ENCODE data around the gene NAAA. TPM values are rescaled to one million over a fixed set of nuclear protein-coding genes. Genes with fewer than 3 reads are reported as not detected.

NAAA gene
- total RNA-seq, 1 experiment from 2014 or later, result 2.7 TPM

DNA sequence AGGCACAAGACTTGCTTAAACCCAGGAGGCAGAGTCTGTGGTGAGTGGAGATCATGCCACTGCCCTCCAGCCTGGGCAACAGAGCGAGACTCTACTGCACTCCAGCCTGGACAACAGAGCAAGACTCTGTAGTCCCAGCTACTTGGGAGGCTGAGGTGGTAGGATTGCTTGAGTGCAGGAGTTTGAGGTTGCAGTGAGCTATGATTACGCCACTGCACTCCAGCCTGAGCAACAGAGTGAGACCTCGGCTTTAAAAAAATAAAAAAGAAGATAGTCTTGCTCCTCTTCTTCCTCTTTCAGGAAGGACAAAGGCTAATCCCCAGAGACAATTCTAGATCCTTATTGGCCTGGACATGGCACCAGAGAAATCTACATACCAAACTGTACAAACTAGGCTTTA lies 32.8 kb downstream of the NAAA start:
- no peak overlapping the region for H2BK15ac ChIP-seq (ENCODE audit: low read depth, low read length)
- Mint-ChIP-seq H3K4me3 (no peak overlapping the region), H3K27me3 (ENCODE audit: low read depth) (no peaks in the 10 kb centered on the region; the same call in 1 of the 2 replicates), H3K9me3 (peaks cover 33 to 36% of the 10 kb centered on the region in 2 experiments), H3K27ac (peak overlapping the region in 1 of 3 experiments; percentile 9; a peak in 2 of 7 replicates), H3K36me3 (ENCODE audit: insufficient read depth in 1 of 3, low read depth in 3 of 3) (peaks cover 17 to 36% (median 26%) of the 10 kb centered on the region in 3 experiments), H3K4me1 (peaks cover 17 to 18% of the 10 kb centered on the region in 2 experiments)
- no peak overlapping the region for H3K14ac ChIP-seq (ENCODE audit: insufficient read depth, low read length)
- H3K18ac ChIP-seq (ENCODE audit: insufficient read length, low read depth, low read length), result no peak overlapping the region
- no peak overlapping the region for H3K23ac ChIP-seq (ENCODE audit: insufficient read length, low read depth, low read length)
- WGBS (ENCODE audit: extremely low coverage, insufficient read length, low lambda C conversion rate), result no CpG with 5 or more reads among the region's 3 CpGs
- no peak overlapping the region for H3K4me2 ChIP-seq (ENCODE audit: insufficient read depth, insufficient read length, low read length)
- peaks cover 9% of the 10 kb centered on the region for H3K9me3 ChIP-seq (ENCODE audit: control insufficient read depth, low read depth, low read length)
- H4K91ac ChIP-seq (ENCODE audit: insufficient read length, low read depth, low read length), result no peak overlapping the region
- no peak overlapping the region for H3K9ac ChIP-seq (ENCODE audit: extremely low read depth, insufficient read length, low read length)
- no peaks in the 10 kb centered on the region for H3K79me1 ChIP-seq (ENCODE audit: insufficient read depth, low read depth, low read length, poor library complexity, severe bottlenecking)
- no peaks in the 10 kb centered on the region for H3K27me3 ChIP-seq (ENCODE audit: insufficient read depth, low read length)
- H3K79me2 ChIP-seq (ENCODE audit: insufficient read depth, low read length), result no peaks in the 10 kb centered on the region
- no peak overlapping the region for H3K27ac ChIP-seq (ENCODE audit: insufficient read length, low read depth, low read length)
- H2AK5ac ChIP-seq (ENCODE audit: insufficient read length, low read length), result no peak overlapping the region
- no peaks in the 10 kb centered on the region for H3K23me2 ChIP-seq (ENCODE audit: insufficient read length, low read depth, low read length, poor library complexity, severe bottlenecking)
- no peak overlapping the region for H2BK20ac ChIP-seq (ENCODE audit: low read depth, low read length, poor library complexity, severe bottlenecking)
- no peak overlapping the region for H2BK12ac ChIP-seq (ENCODE audit: insufficient read length, low read depth, low read length)
- no peak overlapping the region for H3K56ac ChIP-seq (ENCODE audit: insufficient read length, low read depth, low read length)
- H3K4me1 ChIP-seq (ENCODE audit: insufficient read depth, low read length), result no peaks in the 10 kb centered on the region
- H2AFZ ChIP-seq (ENCODE audit: low read length), result no peak overlapping the region
- no peak overlapping the region for H3T11ph ChIP-seq (ENCODE audit: low read length)
- no peak overlapping the region for H4K5ac ChIP-seq (ENCODE audit: insufficient read length, low read depth, low read length)
- H4K20me1 ChIP-seq (ENCODE audit: control insufficient read depth, insufficient read depth, insufficient read length), result no peaks in the 10 kb centered on the region
- H4K8ac ChIP-seq (replicated peaks; ENCODE audit: insufficient read length, low read depth, low read length), result no peak overlapping the region
- no peak overlapping the region for H3K4ac ChIP-seq (ENCODE audit: low read depth, low read length)
- H2BK120ac ChIP-seq (ENCODE audit: low read depth, low read length, poor library complexity, severe bottlenecking), result peak overlapping the region; percentile 1
- TF ChIP-seq, protein P1, sequence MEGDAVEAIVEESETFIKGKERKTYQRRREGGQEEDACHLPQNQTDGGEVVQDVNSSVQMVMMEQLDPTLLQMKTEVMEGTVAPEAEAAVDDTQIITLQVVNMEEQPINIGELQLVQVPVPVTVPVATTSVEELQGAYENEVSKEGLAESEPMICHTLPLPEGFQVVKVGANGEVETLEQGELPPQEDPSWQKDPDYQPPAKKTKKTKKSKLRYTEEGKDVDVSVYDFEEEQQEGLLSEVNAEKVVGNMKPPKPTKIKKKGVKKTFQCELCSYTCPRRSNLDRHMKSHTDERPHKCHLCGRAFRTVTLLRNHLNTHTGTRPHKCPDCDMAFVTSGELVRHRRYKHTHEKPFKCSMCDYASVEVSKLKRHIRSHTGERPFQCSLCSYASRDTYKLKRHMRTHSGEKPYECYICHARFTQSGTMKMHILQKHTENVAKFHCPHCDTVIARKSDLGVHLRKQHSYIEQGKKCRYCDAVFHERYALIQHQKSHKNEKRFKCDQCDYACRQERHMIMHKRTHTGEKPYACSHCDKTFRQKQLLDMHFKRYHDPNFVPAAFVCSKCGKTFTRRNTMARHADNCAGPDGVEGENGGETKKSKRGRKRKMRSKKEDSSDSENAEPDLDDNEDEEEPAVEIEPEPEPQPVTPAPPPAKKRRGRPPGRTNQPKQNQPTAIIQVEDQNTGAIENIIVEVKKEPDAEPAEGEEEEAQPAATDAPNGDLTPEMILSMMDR (conservative IDR thresholded peaks at IDR 0.05), result no peak
- H2BK5ac ChIP-seq (ENCODE audit: insufficient read length, low read length), result no peak overlapping the region
- DNase-seq, result no peak
